Uterus (tissue), 4 donors: ENCODE measurements around the gene UGT1A8. TPM values are rescaled to one million over a fixed set of nuclear protein-coding genes. Genes with fewer than 3 reads are reported as not detected.

Source experiments
- DNase-seq, 2 donors: peaks; one replicate each; pipeline ENCODE4 v3.0.0-alpha.2; 2019 to 2020
- H3K27ac ChIP-seq, 2 donors: fragments of 200-600 bp; sonication (generic); 1 replicate in 1 of 2; 2 replicates in 1 of 2; pipeline ENCODE4 v1.5.1; 2016 to 2018
- H3K27me3 ChIP-seq, 2 donors: fragments of 200-600 bp; sonication (generic); one replicate each; pipeline ENCODE4 v1.5.1; 2018 to 2019; ENCODE audit warnings: control low read depth in 1 of 2
- H3K36me3 ChIP-seq, 2 donors: fragments of 200-600 bp; sonication (generic); one replicate each; pipeline ENCODE4 v1.5.1; 2019; ENCODE audit warnings: control low read depth in 1 of 2
- H3K4me1 ChIP-seq, 2 donors: fragments of 200-600 bp; sonication (generic); one replicate each; pipeline ENCODE4 v1.5.1; 2018 to 2019; ENCODE audit warnings: control low read depth in 1 of 2
- H3K4me3 ChIP-seq, 2 donors: fragments of 200-600 bp; sonication (generic); 1 replicate in 1 of 2; 2 replicates in 1 of 2; pipeline ENCODE4 v1.5.1; 2018 to 2019; ENCODE audit warnings: mild to moderate bottlenecking in 1 of 2
- H3K9me3 ChIP-seq, 2 donors: fragments of 200-600 bp; sonication (generic); one replicate each; pipeline ENCODE4 v1.5.1; 2019; ENCODE audit warnings: control low read depth in 1 of 2
- POLR2A ChIP-seq, 2 donors: fragments of 450-650 bp; IDR thresholded peaks; one replicate each; pipeline ENCODE4 v1.6.1; 2016; ENCODE audit warnings: antibody characterized with exemption in 2 of 2, mild to moderate bottlenecking in 1 of 2, moderate library complexity in 1 of 2
- intact Hi-C: fragments of 100-400 bp; cut with DNase I; formaldehyde crosslinking; loops from one replicate; pipeline ENCODE4 v1.15.1; 2023; ENCODE audit warnings: low total_unique reads
- total RNA-seq, 4 donors: library from RNA; depleted of rRNA in 3 of 4; stranded (reverse); fragments of >200 nt in 3 of 4; gene quantifications; one replicate each; pipeline versions ENCODE4 v1.1.0 to v1.2.4, GENCODE V29; 2014 to 2023
- TF ChIP-seq, protein P1 (sequence below), 4 experiments: fragments of 200-600 bp in 2 of 4; fragments of 450-650 bp in 2 of 4; sonication (generic) in 2 of 4; IDR thresholded peaks; one replicate each; pipeline ENCODE4 v1.5.1; 2016 to 2019; ENCODE audit warnings: antibody characterized with exemption in 4 of 4, mild to moderate bottlenecking in 2 of 4, moderate library complexity in 1 of 4
- donor health status: DM: yes; HTN: yes; CAD: no.

Gene UGT1A8
- total RNA-seq, 4 donors from 2014 or later: not detected

- H3K4me1 ChIP-seq: no peaks in the 10 kb centered on the region
- intact Hi-C loops: no loop called here
- no peaks in the 10 kb centered on the region for H3K36me3 ChIP-seq
- TF ChIP-seq, protein P1, sequence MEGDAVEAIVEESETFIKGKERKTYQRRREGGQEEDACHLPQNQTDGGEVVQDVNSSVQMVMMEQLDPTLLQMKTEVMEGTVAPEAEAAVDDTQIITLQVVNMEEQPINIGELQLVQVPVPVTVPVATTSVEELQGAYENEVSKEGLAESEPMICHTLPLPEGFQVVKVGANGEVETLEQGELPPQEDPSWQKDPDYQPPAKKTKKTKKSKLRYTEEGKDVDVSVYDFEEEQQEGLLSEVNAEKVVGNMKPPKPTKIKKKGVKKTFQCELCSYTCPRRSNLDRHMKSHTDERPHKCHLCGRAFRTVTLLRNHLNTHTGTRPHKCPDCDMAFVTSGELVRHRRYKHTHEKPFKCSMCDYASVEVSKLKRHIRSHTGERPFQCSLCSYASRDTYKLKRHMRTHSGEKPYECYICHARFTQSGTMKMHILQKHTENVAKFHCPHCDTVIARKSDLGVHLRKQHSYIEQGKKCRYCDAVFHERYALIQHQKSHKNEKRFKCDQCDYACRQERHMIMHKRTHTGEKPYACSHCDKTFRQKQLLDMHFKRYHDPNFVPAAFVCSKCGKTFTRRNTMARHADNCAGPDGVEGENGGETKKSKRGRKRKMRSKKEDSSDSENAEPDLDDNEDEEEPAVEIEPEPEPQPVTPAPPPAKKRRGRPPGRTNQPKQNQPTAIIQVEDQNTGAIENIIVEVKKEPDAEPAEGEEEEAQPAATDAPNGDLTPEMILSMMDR (IDR thresholded peaks at IDR 0.05): no peak
- no peak for TF ChIP-seq POLR2A (IDR thresholded peaks at IDR 0.05)
- H3K27me3 ChIP-seq: no peaks in the 10 kb centered on the region
- no peak for DNase-seq
- H3K4me3 ChIP-seq: no peak overlapping the region
- H3K27ac ChIP-seq: no peak overlapping the region
- no peaks in the 10 kb centered on the region for H3K9me3 ChIP-seq
Observed at GRCh38 chr2:233672886-233673285, 55.5 kb downstream of the UGT1A8 start.

DNA sequence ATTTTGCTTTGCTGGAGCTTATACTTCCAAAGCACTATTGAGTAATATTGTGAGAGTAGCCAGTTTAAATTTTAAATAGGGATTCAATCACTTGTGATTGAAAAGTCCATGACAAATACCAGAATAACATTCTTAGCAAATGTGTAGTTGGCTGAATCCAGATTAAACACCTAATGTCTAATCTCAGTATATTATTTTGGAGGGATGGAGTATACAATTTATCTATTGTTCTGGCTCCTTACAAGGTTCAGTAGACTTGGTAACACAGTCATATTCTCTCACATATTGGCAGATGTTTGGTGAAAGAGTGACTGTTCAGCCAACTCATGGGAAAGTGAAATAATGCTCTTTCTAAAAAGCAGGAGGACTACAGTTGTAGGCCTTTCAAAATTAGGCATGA is 56.5 kb downstream of the UGT1A8 start:
- no peaks in the 10 kb centered on the region for H3K36me3 ChIP-seq
- H3K4me3 ChIP-seq: no peak overlapping the region
- no peak for DNase-seq
- H3K9me3 ChIP-seq: no peaks in the 10 kb centered on the region
- TF ChIP-seq, protein P1 (IDR thresholded peaks at IDR 0.05): no peak
- TF ChIP-seq POLR2A (IDR thresholded peaks at IDR 0.05): no peak
- no peaks in the 10 kb centered on the region for H3K27me3 ChIP-seq
- H3K27ac ChIP-seq: no peak overlapping the region
- intact Hi-C loops: no loop called here
- no peaks in the 10 kb centered on the region for H3K4me1 ChIP-seq

- DNase-seq: no peak
- intact Hi-C loops: no loop called here
- no peaks in the 10 kb centered on the region for H3K4me1 ChIP-seq
- no peaks in the 10 kb centered on the region for H3K36me3 ChIP-seq
- TF ChIP-seq POLR2A (IDR thresholded peaks at IDR 0.05): no peak
- TF ChIP-seq, protein P1 (IDR thresholded peaks at IDR 0.05): no peak
- H3K9me3 ChIP-seq: no peaks in the 10 kb centered on the region
- no peak overlapping the region for H3K27ac ChIP-seq
- no peak overlapping the region for H3K4me3 ChIP-seq
- no peaks in the 10 kb centered on the region for H3K27me3 ChIP-seq
Observed at GRCh38 chr2:233674314-233674713, 56.9 kb downstream of the UGT1A8 start.

DNA sequence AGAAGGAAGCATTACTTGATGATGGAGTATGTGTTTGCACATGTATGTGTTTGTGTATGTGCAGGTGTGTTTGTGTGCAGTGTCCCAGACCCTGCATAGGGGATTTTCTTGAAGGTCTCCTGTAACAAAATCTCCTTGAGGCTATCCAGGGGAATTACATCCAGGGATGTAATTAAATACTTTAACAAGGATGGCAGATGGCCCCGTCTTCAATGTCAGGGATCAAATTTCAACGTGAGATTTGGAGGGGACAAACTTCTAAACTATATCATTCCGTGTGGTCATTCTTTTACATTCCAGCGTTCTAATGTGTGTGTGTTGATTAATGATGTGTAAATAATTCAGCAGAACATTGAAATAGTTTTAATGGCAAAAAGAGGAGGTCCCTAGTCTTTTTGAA is 57.6 kb downstream of the UGT1A8 start:
- H3K36me3 ChIP-seq: no peaks in the 10 kb centered on the region
- no peaks in the 10 kb centered on the region for H3K27me3 ChIP-seq
- no peaks in the 10 kb centered on the region for H3K4me1 ChIP-seq
- intact Hi-C loops: no loop called here
- no peaks in the 10 kb centered on the region for H3K9me3 ChIP-seq
- TF ChIP-seq, protein P1 (IDR thresholded peaks at IDR 0.05): no peak
- TF ChIP-seq POLR2A (IDR thresholded peaks at IDR 0.05): no peak
- DNase-seq: no peak
- H3K27ac ChIP-seq: no peak overlapping the region
- no peak overlapping the region for H3K4me3 ChIP-seq

DNA sequence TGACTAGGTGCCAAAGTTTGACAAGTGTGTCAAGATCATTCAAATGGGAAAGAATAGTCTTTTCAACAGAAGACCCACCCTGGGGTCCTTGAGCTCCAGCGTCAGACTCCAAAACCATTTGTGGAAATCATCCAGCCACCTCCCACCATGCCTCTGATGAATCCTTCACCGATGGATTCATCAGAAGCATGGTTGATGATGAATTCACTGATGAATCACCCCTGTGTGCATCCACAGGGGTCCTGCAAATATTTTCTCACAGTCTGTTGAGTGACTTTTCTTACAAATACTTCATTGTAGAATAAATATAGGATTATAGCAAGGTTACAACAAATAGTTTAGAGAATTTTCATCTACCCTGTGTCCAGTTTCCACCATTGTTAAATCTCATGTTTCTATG is 58.6 kb downstream of the UGT1A8 start:
- Histone ChIP-seq H3K36me3 (no peaks in the 10 kb centered on the region), H3K9me3 (no peaks in the 10 kb centered on the region), H3K4me1 (no peaks in the 10 kb centered on the region), H3K4me3 (no peak overlapping the region), H3K27ac (no peak overlapping the region), H3K27me3 (no peaks in the 10 kb centered on the region)
- intact Hi-C loops: no loop called here
- no peak for TF ChIP-seq POLR2A (IDR thresholded peaks at IDR 0.05)
- TF ChIP-seq, protein P1 (IDR thresholded peaks at IDR 0.05): no peak
- no peak for DNase-seq
